ENCODE results near the gene BICC1. TPM values are rescaled to one million over a fixed set of nuclear protein-coding genes. Genes with fewer than 3 reads are reported as not detected.

BICC1 gene
- polyA plus RNA-seq, 3 donors, result 0.02 to 0.24 (median 0.14) TPM

GRCh38 chr10:58641095-58641531, 128.4 kb downstream of the BICC1 start:
- peak in 2 of 3 donors; percentile 5 to 43 for DNase-seq
- H3K9ac ChIP-seq (ENCODE audit: insufficient read depth, low read length, poor library complexity, severe bottlenecking), result no peak overlapping the region
- H3K27me3 ChIP-seq (ENCODE audit: control insufficient read depth in 2 of 2, insufficient read depth in 2 of 2, low read length in 2 of 2), result no peaks in the 10 kb centered on the region
- no peaks in the 10 kb centered on the region for H3K79me2 ChIP-seq (ENCODE audit: insufficient read depth, low read length)
- H3K4me3 ChIP-seq (replicated peaks in 1 of 3; ENCODE audit: low read depth in 2 of 3, low read length in 3 of 3), result peak overlapping the region; percentile 24 to 44 (median 41)
- peak overlapping the region; percentile 72 for H3K4me2 ChIP-seq (replicated peaks; ENCODE audit: extremely low read depth, low read length, poor library complexity, severe bottlenecking)
- Mint-ChIP-seq H3K4me3 (peak overlapping the region; percentile 68 to 88), H3K36me3 (no peaks in the 10 kb centered on the region), H3K4me1 (peaks cover 14% of the 10 kb centered on the region), H3K27ac (peak overlapping the region in 2 of 7 donors; percentile 5 to 77), H3K27me3 (ENCODE audit: low read depth in 3 of 3) (peaks cover 0 to 3% (median 2%) of the 10 kb centered on the region in 3 donors), H3K9me3 (no peaks in the 10 kb centered on the region)
- 0% methylated on average over 2 of the region's 5 CpGs for WGBS (ENCODE audit: insufficient coverage)
- peak overlapping the region in 1 of 2 donors; percentile 20 for H3K27ac ChIP-seq (ENCODE audit: low read depth in 1 of 2, low read length in 2 of 2)
- peak overlapping the region; percentile 68 for H2AFZ ChIP-seq (ENCODE audit: insufficient read depth, low read depth, low read length, poor library complexity, severe bottlenecking)
- H4K20me1 ChIP-seq (ENCODE audit: insufficient read depth, low read length), result no peaks in the 10 kb centered on the region
- H3K4me1 ChIP-seq (ENCODE audit: control insufficient read depth in 1 of 2, insufficient read depth in 2 of 2, low read length in 2 of 2), result peaks cover 4% of the 10 kb centered on the region in 2 donors
- H3K9me3 ChIP-seq (replicated peaks in 1 of 2; ENCODE audit: control insufficient read depth in 1 of 2, insufficient read depth in 1 of 2, low read length in 2 of 2), result no peaks in the 10 kb centered on the region
- TF ChIP-seq CTCF (IDR thresholded peaks at IDR 0.05), result no peak
- intact Hi-C loops (cut with micrococcal nuclease), result no loop called here
- no peaks in the 10 kb centered on the region for H3K36me3 ChIP-seq (replicated peaks in 1 of 2; ENCODE audit: control insufficient read depth in 1 of 2, insufficient read depth in 2 of 2, low read length in 2 of 2)

GRCh38 chr10:58641708-58642107, 129.0 kb downstream of the BICC1 start:
- Mint-ChIP-seq H3K9me3 (no peaks in the 10 kb centered on the region), H3K4me1 (peaks cover 14% of the 10 kb centered on the region)
- no CpG with 5 or more reads among the region's 2 CpGs for WGBS (ENCODE audit: insufficient coverage)

More at GRCh38 chr10:58641708-58642107, 129.0 kb downstream of the BICC1 start:
- no peaks in the 10 kb centered on the region for H3K79me2 ChIP-seq (ENCODE audit: insufficient read depth, low read length)
- intact Hi-C loops (cut with micrococcal nuclease), result no loop called here
- H3K9ac ChIP-seq (ENCODE audit: insufficient read depth, low read length, poor library complexity, severe bottlenecking), result no peak overlapping the region
- DNase-seq, result no peak
- H3K27me3 ChIP-seq (ENCODE audit: control insufficient read depth in 2 of 2, insufficient read depth in 2 of 2, low read length in 2 of 2), result no peaks in the 10 kb centered on the region
- H3K27ac ChIP-seq (ENCODE audit: low read depth in 1 of 2, low read length in 2 of 2), result no peak overlapping the region
- H3K9me3 ChIP-seq (replicated peaks in 1 of 2; ENCODE audit: control insufficient read depth in 1 of 2, insufficient read depth in 1 of 2, low read length in 2 of 2), result no peaks in the 10 kb centered on the region
- H4K20me1 ChIP-seq (ENCODE audit: insufficient read depth, low read length), result no peaks in the 10 kb centered on the region
- peak overlapping the region; percentile 68 for H2AFZ ChIP-seq (ENCODE audit: insufficient read depth, low read depth, low read length, poor library complexity, severe bottlenecking)
- TF ChIP-seq CTCF (IDR thresholded peaks at IDR 0.05), result no peak
- H3K4me3 ChIP-seq (replicated peaks in 1 of 3; ENCODE audit: low read depth in 2 of 3, low read length in 3 of 3), result no peak overlapping the region
- Mint-ChIP-seq H3K4me3 (no peak overlapping the region), H3K27me3 (ENCODE audit: low read depth in 3 of 3) (peaks cover 0 to 3% (median 2%) of the 10 kb centered on the region in 3 donors), H3K27ac (no peak overlapping the region), H3K36me3 (no peaks in the 10 kb centered on the region)
- H3K4me2 ChIP-seq (replicated peaks; ENCODE audit: extremely low read depth, low read length, poor library complexity, severe bottlenecking), result no peak overlapping the region
- peaks cover 4% of the 10 kb centered on the region in 2 donors for H3K4me1 ChIP-seq (ENCODE audit: control insufficient read depth in 1 of 2, insufficient read depth in 2 of 2, low read length in 2 of 2)
- H3K36me3 ChIP-seq (replicated peaks in 1 of 2; ENCODE audit: control insufficient read depth in 1 of 2, insufficient read depth in 2 of 2, low read length in 2 of 2), result no peaks in the 10 kb centered on the region
